ENCODE data around the gene SYTL3. TPM values are rescaled to one million over a fixed set of nuclear protein-coding genes. Genes with fewer than 3 reads are reported as not detected.

The SYTL3 gene
- total RNA-seq, 1 experiment from 2014 or later: 0.65 TPM

- no peak overlapping the region for H3K4me3 Mint-ChIP-seq (ENCODE audit: unreplicated experiment)
- BruUV-seq (replicated peaks): no TSS peak
- POLR2A ChIA-PET: interaction anchor here (1.3 kb wide), 1 partner anchor 14 kb away, joined by 4 read pairs; no protein-coding TSS in a partner anchor
- H3K4me1 Mint-ChIP-seq (ENCODE audit: insufficient read depth, unreplicated experiment): no peaks in the 10 kb centered on the region
- CTCF ChIA-PET: no interaction called here
- no peak for TF ChIP-seq CTCF (IDR thresholded peaks at IDR 0.05; ENCODE audit: unreplicated experiment)
- H3K27me3 Mint-ChIP-seq (ENCODE audit: insufficient read depth, unreplicated experiment): no peaks in the 10 kb centered on the region
- no peaks in the 10 kb centered on the region for H3K9me3 Mint-ChIP-seq (ENCODE audit: unreplicated experiment)
- no peak overlapping the region for H3K27ac Mint-ChIP-seq (ENCODE audit: low read depth, unreplicated experiment)
- no peaks in the 10 kb centered on the region for H3K36me3 Mint-ChIP-seq (ENCODE audit: insufficient read depth, unreplicated experiment)
- DNase-seq (ENCODE audit: unreplicated experiment): peak; percentile 16
- intact Hi-C loops (cut with micrococcal nuclease): no loop called here
Measured at GRCh38 chr6:158730541-158730907, 80.7 kb downstream of the SYTL3 start.

GRCh38 chr6:158735009-158735408, 85.2 kb downstream of the SYTL3 start:
- Mint-ChIP-seq H3K27ac (ENCODE audit: low read depth, unreplicated experiment) (no peak overlapping the region), H3K9me3 (ENCODE audit: unreplicated experiment) (peaks cover 7% of the 10 kb centered on the region), H3K4me1 (ENCODE audit: insufficient read depth, unreplicated experiment) (peaks cover 22% of the 10 kb centered on the region), H3K27me3 (ENCODE audit: insufficient read depth, unreplicated experiment) (no peaks in the 10 kb centered on the region), H3K36me3 (ENCODE audit: insufficient read depth, unreplicated experiment) (no peaks in the 10 kb centered on the region), H3K4me3 (ENCODE audit: unreplicated experiment) (no peak overlapping the region)
- BruUV-seq (replicated peaks): no TSS peak
- no peak for DNase-seq (ENCODE audit: unreplicated experiment)
- TF ChIP-seq CTCF (IDR thresholded peaks at IDR 0.05; ENCODE audit: unreplicated experiment): no peak
- intact Hi-C loops (cut with micrococcal nuclease): no loop called here
- CTCF ChIA-PET: interaction anchor here (0.6 to 1.2 kb wide), 2 partner anchors 16 to 40 kb away, joined by 3 to 5 read pairs; no protein-coding TSS in a partner anchor
- POLR2A ChIA-PET: interaction anchor here (0.6 to 0.7 kb wide), 2 partner anchors 44 to 142 kb away, joined by 3 read pairs; no protein-coding TSS in a partner anchor

- POLR2A ChIA-PET: interaction anchor here (0.7 to 3.0 kb wide), 4 partner anchors 9 to 30 kb away, joined by 4 to 21 read pairs (median 8); no protein-coding TSS in a partner anchor
- Mint-ChIP-seq H3K9me3 (ENCODE audit: unreplicated experiment) (peaks cover 7% of the 10 kb centered on the region), H3K36me3 (ENCODE audit: insufficient read depth, unreplicated experiment) (no peaks in the 10 kb centered on the region), H3K4me1 (ENCODE audit: insufficient read depth, unreplicated experiment) (peaks cover 22% of the 10 kb centered on the region), H3K4me3 (ENCODE audit: unreplicated experiment) (no peak overlapping the region), H3K27me3 (ENCODE audit: insufficient read depth, unreplicated experiment) (no peaks in the 10 kb centered on the region), H3K27ac (ENCODE audit: low read depth, unreplicated experiment) (peak overlapping the region; percentile 1)
- no peak for DNase-seq (ENCODE audit: unreplicated experiment)
- no peak for TF ChIP-seq CTCF (IDR thresholded peaks at IDR 0.05; ENCODE audit: unreplicated experiment)
- BruUV-seq (replicated peaks): no TSS peak
- intact Hi-C loops (cut with micrococcal nuclease): no loop called here
- CTCF ChIA-PET: interaction anchor here (0.7 to 0.9 kb wide), 3 partner anchors 26 to 239 kb away, joined by 3 to 4 read pairs (median 3); no protein-coding TSS in a partner anchor
Measured at GRCh38 chr6:158737082-158737709, 87.3 kb downstream of the SYTL3 start.

GRCh38 chr6:158737710-158738615, 88.1 kb downstream of the SYTL3 start:
- BruUV-seq (replicated peaks): no TSS peak
- intact Hi-C loops (cut with micrococcal nuclease): no loop called here
- CTCF ChIA-PET: interaction anchor here (0.7 to 1.1 kb wide), 4 partner anchors 11 to 70 kb away, joined by 3 to 5 read pairs (median 4); no protein-coding TSS in a partner anchor
- peak overlapping the region; percentile 1 for H3K27ac Mint-ChIP-seq (ENCODE audit: low read depth, unreplicated experiment)
- no peak for TF ChIP-seq CTCF (IDR thresholded peaks at IDR 0.05; ENCODE audit: unreplicated experiment)
- POLR2A ChIA-PET: interaction anchor here (0.6 to 3.0 kb wide), 7 partner anchors 10 to 295 kb away, joined by 3 to 21 read pairs (median 5); no protein-coding TSS in a partner anchor
- no peaks in the 10 kb centered on the region for H3K36me3 Mint-ChIP-seq (ENCODE audit: insufficient read depth, unreplicated experiment)
- DNase-seq (ENCODE audit: unreplicated experiment): peak; percentile 86
- H3K9me3 Mint-ChIP-seq (ENCODE audit: unreplicated experiment): peaks cover 7% of the 10 kb centered on the region
- H3K4me1 Mint-ChIP-seq (ENCODE audit: insufficient read depth, unreplicated experiment): peaks cover 22% of the 10 kb centered on the region
- H3K27me3 Mint-ChIP-seq (ENCODE audit: insufficient read depth, unreplicated experiment): no peaks in the 10 kb centered on the region
- no peak overlapping the region for H3K4me3 Mint-ChIP-seq (ENCODE audit: unreplicated experiment)

Measured in MCF 10A (cell line).